GM21717 (cell line): Measurements from ENCODE around the gene TRNP1.

Experiments
- ATAC-seq: cut with Tn5 transposase; IDR thresholded peaks from one replicate; pipeline ENCODE4 v1.9.1; 2021; ENCODE audit warnings: mild to moderate bottlenecking, moderate library complexity; ENCODE audit not compliant: unreplicated experiment

TRNP1 gene

DNA sequence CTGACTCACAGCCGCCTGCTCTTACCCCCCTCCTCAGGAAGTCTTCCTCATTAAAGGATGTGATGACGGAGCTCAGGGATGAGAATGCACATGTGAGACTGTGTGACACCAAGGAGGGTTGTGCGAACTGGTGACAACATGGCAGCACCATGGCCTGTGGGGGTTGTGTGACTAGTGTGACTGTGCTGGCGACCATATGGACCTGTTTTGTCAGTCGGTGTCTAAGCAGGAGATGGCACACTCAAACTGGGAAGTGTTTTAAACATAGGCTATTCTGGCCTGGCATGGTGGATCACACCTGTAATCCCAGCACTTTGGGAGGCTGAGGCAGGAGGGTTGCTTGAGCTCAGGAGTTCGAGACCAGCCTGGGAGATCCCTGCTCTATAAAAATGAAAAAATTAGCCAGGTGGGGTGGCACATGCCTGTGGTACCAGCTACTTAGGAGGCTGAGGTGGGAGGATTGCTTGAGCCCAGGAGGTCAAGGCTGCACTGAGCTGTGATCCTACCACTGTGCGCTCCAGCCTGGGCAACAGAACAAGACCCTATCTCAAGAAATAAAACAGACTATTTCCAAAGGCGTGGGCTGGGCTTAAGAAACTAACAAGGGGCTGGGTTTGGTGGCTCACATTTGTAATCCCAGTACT, 7.4 kb downstream of the TRNP1 start:
- no peak for ATAC-seq

DNA sequence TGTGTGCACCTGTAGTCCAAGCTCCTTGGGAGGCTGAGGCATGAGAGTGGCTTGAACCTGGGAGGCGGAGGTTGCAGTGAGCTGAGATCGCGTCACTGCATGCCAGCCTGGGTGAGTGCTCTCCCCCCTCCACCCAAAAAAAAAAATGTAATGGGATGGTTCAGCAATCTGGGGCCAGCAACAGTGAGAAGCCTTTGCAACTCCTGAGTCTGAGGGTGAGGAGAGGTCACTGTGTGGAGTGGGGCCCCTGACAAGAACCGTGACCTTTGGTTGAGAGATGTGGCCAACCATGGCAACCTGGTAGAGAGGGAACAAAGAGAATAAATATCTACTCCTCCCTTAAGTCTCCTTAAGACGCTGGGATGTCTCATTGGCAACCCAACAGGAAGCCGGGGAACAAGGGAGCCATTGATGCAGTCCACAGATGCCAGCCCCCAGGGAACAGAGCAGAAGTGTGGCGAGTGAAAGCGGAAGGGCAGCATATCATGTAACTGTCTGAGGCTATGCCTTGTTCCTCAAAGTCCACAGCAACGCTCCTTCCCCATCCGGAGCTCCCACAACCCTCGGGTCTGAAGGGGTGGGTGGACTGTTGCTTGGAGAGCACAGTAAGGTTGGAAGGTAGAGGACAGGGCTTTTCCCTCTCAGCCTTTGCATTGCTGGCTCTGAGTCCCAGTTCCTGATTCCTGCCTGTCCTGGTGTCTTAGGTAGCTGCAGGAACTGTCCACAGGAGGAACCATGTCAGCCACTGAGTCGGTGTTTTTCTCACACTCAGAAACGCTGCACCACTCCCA, 8.3 kb downstream of the TRNP1 start:
- no peak for ATAC-seq

DNA sequence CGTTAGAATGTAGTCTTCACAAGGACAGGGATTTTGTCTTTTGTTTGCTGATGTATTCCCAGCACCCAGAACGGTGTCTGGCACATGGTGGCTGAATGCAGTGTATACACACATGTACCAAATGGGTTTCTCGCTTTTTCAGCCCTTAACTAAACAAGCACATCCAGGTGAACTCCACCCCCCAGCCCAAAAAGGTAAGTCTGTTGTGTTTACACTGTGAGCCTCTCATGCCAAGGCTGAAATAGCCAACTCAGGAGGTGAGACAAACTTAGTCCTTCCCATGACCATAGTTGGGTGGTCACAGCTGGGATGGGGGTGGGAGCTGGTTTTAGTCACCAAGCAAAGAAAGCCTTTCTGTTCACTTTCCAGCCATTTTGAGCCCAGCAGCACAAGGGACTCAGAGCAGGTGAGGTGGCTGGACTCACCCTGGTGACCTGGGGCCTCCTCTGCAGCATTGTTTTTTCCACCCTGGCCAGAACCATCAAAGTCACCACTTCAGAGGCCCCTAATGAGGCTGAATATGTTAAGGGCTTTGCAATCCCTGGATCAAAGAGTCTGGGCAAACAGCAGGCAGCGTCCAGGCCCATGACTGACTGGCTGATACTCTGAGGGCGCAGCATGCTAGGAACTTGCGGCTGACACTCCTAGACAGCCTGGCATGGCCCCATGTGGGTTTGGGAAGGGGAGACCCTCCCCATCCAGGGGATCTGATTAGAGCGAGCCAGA, 10.4 kb downstream of the TRNP1 start:
- no peak for ATAC-seq

DNA sequence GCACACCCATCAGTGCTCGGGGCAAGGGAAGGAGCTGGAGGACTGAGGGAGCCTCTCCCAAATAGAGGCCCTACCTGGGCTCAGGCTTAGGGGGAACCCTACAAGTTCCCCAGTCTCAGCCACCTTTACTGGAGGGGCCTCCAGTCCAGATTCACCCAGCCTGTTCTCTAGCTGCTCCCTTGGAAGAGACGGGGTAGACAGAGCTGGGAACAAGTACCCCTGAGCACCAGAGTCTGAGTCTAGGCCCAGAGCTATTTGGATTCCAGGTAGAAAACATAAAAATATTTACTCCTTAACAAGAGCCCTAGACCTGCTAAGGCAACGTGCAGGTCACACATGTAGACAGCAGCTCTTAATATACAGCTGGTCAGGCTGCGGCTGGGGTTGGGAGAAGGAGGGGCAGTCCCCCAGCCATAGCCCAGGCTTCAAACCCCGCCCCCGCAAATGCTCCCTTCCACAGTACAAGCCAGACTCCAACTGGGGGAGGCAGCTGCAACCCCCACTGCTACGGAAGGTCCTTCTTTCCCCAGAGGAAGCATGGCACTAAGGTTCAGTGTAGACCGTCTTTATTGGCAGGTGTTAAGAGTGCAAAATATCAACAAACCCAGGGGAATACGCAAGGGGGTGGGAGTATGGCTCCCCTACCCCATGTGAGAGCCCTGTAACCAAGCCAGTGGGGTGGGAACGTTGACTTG, 11.1 kb downstream of the TRNP1 start:
- no peak for ATAC-seq

DNA sequence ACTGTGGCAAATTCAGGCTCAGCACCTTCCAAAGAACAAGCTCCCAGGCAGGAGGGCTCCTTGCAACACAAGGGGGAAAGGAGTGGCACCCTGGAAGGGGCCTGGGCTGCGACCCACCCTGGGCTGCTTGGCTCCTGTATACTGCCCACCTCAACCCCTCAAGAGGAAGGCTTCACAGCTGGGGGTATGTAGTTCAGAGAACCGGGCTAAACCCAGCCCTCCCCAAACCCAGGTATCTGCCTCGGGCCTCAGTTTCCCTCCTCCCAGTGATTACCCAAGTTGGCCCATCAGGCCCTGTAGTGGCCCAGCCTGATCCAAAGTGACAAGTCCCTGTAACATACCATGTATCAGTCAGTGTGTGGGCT, 11.7 kb downstream of the TRNP1 start:
- ATAC-seq, result no peak

DNA sequence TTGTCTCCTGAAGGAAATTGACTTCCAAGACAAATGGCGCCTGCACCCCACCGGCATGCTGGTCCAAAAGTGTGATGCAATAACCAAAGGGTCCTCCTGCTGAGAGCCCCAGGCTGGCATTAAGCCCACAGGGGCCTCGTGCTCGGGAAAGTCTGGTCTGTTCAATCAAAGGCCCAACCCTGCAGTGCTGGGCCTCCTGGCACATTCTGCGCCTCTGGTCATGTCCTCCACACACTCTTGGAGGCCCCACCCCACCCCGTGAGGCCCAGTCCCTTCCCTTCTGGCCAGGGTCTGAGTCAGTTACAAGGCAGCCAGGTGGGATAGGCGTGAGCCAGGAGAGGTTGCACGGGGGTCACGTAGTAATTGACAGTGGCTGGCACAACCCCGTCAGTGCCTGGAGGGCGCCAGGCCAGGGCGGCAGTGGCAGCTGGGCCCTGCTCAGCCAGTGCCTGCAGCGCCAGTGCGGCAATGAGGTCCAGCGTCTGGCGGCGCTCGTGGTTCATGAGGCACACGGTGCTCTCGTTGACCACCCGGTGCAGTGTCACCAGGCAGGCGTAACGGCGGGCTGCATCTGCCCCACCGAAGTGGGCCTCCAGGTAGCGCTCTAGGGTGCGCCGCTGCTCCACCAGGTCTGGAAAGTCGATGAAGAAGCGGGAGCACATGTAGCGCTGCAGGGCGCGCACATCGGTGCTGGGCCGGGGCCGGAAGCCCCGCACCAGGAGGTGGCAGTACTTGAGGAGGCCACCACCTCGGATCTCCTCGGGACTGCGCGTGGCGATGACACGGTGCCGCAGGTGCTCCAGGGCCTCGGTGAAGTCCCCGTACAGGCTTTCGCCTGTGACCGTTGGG, 12.4 kb downstream of the TRNP1 start:
- ATAC-seq, result no peak

DNA sequence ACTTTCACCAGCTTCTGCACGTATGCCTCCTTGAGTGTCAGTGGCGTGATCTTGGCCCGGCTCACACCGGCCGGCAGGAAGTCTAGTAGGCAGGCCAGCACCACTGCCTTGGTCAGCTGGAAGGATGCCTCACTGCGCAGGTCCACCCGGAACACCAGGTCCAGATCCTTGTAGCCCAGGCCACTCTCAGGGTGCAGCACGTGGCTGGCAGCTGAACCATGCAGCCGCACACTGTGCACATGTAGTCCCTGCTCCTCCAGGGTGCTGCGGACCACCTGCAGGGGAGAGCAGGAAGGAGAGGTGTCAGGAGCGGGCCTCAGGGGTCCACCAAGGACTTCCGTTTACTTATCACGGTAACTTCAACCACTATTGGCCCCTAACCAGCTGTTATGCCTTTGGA, 13.2 kb downstream of the TRNP1 start:
- ATAC-seq, result no peak

DNA sequence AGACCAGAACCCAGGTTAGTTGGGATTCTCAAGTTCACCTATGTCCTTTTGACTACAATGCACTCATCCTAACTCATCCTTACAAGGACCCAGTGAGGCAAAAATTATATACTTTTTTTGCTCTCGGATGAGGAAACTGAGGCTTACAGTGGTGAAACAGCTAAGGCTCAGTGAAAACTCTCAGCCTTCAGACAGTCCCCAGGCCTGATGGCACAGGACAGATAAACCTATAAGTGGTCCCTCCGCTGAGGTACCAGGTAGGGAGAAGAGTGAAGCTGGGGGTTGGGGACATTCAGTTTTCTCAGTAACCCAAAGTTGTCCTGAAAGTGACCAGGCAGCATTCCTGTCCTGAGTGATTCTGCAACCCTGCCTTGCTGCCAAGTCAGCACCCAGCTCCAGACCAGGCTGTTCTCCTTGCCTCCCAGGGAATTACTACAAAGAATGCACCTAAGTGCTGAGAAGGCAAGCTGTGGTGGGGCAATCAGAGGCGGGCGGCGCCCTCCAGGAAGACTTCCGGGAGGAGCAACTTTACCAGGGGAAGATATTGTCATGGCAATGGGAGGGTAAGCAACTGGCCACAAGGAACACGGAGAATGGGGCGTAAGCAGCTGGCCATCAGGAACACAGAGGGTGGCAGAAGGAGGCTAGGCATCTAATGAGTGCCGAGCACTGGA, 14.6 kb downstream of the TRNP1 start:
- ATAC-seq, result no peak

DNA sequence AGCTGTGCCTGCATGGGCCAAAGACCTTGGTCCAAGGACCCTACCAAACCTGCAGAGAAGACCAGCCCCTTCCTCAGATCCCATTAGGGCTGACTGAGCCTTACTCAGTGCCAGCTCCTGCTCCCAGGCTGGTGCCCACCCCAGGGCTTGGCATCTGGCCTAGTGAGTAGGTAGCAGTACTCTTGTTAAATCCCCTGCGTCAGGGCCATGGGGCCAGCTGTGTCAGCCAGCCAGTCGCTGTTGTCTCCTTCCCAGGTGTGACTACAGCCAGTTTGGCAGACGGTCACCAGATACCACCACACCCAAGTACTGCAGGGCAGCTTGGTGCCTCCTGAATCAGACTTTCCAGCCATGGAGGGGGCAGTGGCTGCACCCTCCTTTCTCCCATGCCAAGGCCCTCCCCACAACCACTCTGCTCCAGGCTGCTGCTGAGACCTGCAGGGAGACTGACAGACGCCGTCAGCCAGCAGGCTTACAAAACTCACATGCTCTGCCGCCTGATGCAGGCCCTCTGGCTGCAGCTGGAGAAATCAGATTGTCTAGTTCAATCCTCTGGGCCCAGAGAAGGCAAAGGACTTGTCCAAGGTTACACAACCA, 16.2 kb downstream of the TRNP1 start:
- ATAC-seq, result no peak

DNA sequence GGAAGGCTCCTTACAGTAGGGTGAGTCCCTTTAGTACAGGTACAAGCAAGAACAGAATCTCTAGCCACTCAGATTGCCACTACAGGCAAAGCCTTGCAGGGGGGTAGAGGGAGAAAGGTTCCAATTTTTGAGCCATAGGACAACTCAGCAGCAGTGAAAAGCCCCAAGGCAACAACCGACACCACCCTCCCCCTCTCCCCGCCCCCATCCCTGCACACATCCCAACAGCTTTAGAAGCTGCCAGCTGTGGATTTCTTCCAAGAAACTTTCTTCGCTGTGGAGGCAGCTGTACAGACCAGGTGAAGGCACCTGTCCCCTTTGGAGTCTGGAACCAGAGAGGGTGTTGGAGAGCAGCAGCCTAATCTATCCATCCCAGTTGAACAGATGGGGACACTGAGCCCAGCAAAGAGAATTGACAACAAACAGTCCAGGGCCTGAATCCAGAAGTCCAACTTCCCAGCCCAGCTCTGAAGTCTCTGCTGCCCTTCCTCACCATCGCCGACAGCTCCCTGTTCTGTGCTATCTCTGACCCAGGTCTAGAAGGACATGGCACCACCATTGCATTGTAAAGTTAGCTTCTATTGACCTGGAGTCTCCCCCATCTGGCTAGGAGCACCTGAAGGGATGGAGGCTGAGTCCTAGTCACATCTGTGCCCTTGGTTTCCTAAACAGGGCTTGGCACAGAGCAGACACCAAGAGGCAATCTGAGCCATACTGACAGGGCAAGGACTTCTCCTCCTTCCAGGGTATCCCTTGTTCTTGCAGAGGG, 16.9 kb downstream of the TRNP1 start:
- ATAC-seq, result no peak

DNA sequence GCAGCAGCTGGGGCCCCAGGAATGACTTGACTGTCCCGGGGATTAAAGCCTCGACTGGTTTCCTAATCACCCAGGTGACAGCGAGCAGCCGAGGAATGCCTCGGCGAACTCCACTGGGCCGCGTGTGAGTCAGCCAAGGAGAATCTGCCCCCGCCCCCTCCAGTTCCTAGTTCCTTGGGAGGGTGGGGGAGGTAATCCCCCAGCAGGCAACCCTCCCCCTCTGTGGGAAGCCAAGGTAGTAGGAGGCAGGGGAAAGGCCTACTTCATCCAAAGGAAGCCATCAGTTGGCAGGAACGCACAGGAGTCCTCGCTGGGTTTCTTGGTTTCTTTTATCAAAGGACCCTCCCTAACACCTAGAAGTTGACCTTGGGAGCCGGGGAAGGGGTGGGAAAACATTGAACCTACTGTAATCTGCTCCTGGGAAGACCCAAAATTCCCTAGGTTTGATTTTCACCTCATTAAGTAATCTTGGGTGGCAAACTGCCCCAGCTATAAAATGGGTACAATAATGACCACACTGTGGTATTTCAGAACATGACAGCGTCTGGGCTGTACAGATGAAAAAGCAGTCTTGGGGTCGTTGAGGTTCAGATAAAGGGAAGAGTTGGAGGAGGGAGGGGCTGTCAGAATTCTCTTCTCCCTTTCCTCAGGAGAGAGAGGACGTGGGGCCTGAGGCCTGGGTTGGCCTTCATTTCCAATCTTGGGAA, 17.7 kb downstream of the TRNP1 start:
- no peak for ATAC-seq

DNA sequence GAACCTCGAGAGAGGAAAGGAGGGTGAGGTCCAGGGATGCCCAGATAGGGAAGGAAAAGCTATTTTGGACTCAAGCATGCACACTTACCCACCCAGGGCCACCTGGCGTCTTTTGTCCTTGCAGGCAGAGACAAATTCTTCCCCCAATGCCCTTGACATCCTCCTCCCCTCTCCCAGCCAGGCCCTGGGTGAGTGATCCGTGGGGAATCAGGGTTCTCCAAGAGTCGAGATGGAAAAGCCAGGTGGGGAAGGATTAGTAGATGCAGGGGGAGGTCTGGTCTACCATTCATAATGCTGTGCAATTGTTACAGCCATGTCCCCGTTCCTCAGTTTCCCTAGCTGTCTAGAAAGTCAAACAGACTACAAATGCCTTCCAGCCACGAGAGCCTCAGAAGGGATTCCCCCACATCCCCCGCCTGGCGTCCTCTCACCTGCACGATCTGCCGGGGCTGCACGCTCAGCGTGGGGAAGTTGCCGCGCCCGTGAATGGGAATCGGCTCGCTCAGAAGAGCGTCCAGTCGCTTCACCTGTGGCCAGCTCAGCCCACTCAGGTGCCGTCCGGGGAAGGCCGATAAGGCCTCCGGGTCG, 18.6 kb downstream of the TRNP1 start:
- ATAC-seq, result no peak

DNA sequence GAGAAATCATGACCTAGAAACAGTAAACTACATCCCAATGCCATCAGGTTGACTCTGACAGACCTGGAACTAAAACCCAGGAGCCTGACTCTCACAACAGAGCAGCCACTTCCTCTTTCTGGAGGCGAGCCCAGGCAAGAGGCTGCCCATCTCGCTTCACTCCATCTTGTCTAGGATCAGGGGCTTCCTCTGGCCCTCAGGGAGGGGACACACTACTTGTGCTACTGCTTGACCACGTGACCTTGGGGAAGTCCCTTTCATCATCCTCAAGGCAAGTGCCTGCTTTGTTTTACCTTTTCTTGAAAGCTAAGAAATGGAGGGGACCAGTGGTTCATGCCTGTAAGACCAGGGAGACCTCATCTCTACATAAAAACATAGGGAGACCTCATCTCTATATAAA, 21.8 kb downstream of the TRNP1 start:
- ATAC-seq, result no peak

DNA sequence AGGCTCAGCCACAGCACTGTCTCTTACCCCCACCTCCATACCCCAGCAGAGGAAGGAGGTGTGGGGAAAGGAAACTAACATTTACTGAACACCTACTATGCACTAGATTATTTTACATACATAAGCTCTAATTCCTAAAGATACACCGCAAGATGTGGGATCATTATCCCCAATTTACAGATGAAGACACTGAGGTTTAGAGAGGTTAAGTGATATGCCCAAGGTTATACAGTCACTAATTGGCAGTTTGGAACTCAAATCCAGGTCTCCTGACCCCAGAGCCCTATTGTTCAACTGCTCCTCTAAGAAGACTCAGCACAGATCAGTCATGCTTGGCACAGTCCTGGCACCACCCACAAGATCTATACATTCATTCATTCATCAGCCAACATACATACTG, 22.9 kb downstream of the TRNP1 start:
- no peak for ATAC-seq

DNA sequence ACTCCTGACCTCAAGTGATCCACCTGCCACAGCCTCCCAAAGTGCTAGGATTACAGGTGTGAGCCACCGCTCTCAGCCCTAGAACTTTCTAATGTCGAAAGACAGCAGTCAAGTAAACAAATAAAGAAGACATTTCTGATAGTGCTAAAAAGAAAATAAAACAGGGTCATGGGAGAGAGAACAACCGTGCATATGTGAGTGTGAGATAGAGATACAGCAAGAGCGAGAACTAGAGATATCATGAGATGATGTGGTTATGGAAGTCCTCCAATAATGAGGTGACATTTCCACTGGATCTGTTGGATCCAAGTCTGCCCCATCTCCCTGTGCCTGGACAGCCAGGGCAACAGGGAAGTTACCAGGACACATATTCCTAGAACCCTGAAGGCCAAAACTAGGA, 23.7 kb downstream of the TRNP1 start:
- no peak for ATAC-seq

DNA sequence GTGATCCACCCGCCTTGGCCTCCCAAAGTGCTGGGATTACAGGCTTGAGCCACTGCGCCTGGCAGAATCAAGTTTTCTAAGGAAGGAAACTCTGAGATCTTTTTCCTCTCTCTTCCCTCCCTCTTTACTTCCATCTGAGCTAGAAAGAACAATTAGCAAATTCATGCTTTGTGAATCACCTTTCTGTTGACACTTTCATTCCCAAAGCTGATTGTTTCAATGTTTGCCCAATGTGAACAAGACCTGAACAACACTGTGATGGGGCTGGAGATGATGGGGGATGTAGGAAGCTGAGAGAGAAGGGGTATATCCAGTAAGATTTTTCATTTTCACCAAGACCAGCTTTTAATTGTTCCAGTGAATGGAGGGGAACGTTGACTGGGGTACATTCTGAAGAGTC, 24.8 kb downstream of the TRNP1 start:
- no peak for ATAC-seq

DNA sequence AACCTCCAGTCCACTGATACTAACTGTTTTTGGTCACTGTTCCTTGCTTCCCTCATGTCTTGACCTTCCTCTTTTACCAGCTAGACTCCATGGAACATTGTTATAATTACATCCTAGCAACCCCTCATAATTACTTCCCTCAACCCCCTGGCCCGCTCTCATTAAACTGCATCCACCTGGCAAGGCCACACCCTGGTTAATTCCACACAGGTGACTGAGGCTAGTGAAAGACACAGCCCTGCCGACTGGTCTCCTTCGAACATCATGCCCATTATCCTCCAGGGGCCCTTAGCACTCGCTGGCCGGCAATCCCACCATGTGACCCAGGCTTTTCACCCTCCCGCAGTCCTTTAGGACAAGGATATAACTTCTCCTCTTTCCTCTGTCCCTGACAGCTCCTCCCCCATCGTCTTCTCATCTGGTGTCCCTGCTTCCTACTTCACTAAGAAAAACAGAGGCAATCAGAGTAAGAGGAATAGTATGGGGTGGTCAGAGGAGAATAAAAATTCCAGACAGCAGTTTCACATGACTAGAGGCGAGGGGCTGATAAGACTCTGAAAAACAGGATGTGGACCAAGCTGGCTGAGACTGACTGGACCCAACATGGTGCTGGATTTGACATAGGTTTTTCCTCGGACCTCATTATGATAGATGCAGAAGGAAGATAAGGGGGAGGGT, 28.0 kb downstream of the TRNP1 start:
- no peak for ATAC-seq
